Suprapubic skin (tissue), 4 donors: ENCODE data around the gene ACOT7. TPM values are rescaled to one million over a fixed set of nuclear protein-coding genes. Genes with fewer than 3 reads are reported as not detected.

Source experiments
- DNase-seq, 2 donors: peaks; one replicate each; pipeline ENCODE4 v3.0.0-alpha.2; 2019; ENCODE audit warnings: low spot score in 2 of 2
- H3K27ac ChIP-seq: fragments of 200-600 bp; sonication (generic); one replicate; pipeline ENCODE4 v1.5.1; 2019
- H3K27me3 ChIP-seq: fragments of 200-600 bp; sonication (generic); one replicate; pipeline ENCODE4 v1.5.1; 2019
- H3K36me3 ChIP-seq: fragments of 200-600 bp; sonication (generic); one replicate; pipeline ENCODE4 v1.5.1; 2019
- H3K4me1 ChIP-seq: fragments of 200-600 bp; sonication (generic); one replicate; pipeline ENCODE4 v1.5.1; 2019
- H3K4me3 ChIP-seq: fragments of 200-600 bp; sonication (generic); one replicate; pipeline ENCODE4 v1.5.1; 2019; ENCODE audit warnings: mild to moderate bottlenecking
- H3K9me3 ChIP-seq: fragments of 200-600 bp; sonication (generic); one replicate; pipeline ENCODE4 v1.5.1; 2019
- EP300 ChIP-seq: sonication (generic); formaldehyde crosslinking; IDR thresholded peaks from one replicate; pipeline ENCODE4 v1.6.1; 2017; ENCODE audit warnings: antibody characterized with exemption
- POLR2A ChIP-seq, 2 donors: fragments of 450-650 bp; IDR thresholded peaks; one replicate each; pipeline ENCODE4 v1.6.1; 2017; ENCODE audit warnings: antibody characterized with exemption in 2 of 2, mild to moderate bottlenecking in 2 of 2, moderate library complexity in 2 of 2
- POLR2AphosphoS5 ChIP-seq, 3 donors: sonication (generic); formaldehyde crosslinking; IDR thresholded peaks; one replicate each; pipeline ENCODE4 v1.6.1; 2017; ENCODE audit warnings: antibody characterized with exemption in 3 of 3
- WGBS: methylation state at CpG from one replicate; pipeline ENCODE4 v1.1.5; 2018; 5-methylcytosine and 5-hydroxymethylcytosine counted together
- total RNA-seq, 4 donors: library from RNA; depleted of rRNA; stranded (reverse); fragments of >200 nt; gene quantifications; one replicate each; pipeline ENCODE4 v1.1.0, GENCODE V29; 2016
- TF ChIP-seq, protein P1 (sequence below), 2 donors: fragments of 200-600 bp in 1 of 2; fragments of 450-650 bp in 1 of 2; sonication (generic) in 1 of 2; IDR thresholded peaks; one replicate each; pipeline ENCODE4 v1.5.1; 2016 to 2019; ENCODE audit warnings: antibody characterized with exemption in 2 of 2, mild to moderate bottlenecking in 1 of 2, moderate library complexity in 1 of 2

Gene ACOT7
- total RNA-seq, 4 donors from 2014 or later, result 8.4 to 40.5 (median 26.7) TPM

DNA sequence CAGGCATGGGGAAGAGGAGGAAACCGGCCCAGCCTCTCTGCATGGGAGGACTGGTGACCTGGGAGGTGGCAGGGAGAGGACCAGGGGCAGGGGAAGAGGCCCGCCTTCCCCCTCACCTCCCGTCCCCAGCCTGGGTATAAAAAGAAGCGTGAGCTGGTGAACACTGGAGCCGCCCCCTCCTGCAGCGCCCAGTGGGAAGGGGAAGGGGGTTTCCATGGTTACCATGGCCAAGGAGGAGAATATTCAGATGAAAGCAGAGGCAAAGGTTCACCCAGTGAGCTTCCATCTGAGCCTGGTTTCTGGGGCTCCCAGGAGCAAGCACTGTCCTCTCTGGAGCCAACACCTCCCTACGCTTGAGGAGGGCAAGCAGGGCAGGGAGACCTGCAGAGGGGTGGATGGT lies 54.9 kb downstream of the ACOT7 start:
- no peak overlapping the region for H3K4me3 ChIP-seq
- no peak for TF ChIP-seq POLR2AphosphoS5 (IDR thresholded peaks at IDR 0.05)
- TF ChIP-seq, protein P1, sequence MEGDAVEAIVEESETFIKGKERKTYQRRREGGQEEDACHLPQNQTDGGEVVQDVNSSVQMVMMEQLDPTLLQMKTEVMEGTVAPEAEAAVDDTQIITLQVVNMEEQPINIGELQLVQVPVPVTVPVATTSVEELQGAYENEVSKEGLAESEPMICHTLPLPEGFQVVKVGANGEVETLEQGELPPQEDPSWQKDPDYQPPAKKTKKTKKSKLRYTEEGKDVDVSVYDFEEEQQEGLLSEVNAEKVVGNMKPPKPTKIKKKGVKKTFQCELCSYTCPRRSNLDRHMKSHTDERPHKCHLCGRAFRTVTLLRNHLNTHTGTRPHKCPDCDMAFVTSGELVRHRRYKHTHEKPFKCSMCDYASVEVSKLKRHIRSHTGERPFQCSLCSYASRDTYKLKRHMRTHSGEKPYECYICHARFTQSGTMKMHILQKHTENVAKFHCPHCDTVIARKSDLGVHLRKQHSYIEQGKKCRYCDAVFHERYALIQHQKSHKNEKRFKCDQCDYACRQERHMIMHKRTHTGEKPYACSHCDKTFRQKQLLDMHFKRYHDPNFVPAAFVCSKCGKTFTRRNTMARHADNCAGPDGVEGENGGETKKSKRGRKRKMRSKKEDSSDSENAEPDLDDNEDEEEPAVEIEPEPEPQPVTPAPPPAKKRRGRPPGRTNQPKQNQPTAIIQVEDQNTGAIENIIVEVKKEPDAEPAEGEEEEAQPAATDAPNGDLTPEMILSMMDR (IDR thresholded peaks at IDR 0.05), result no peak
- WGBS, result 85% methylated on average over 6 of the region's 7 CpGs
- H3K9me3 ChIP-seq, result no peaks in the 10 kb centered on the region
- H3K4me1 ChIP-seq, result peaks cover 8% of the 10 kb centered on the region
- H3K36me3 ChIP-seq, result peaks cover 19% of the 10 kb centered on the region
- H3K27me3 ChIP-seq, result no peaks in the 10 kb centered on the region
- no peak for DNase-seq
- H3K27ac ChIP-seq, result no peak overlapping the region

DNA sequence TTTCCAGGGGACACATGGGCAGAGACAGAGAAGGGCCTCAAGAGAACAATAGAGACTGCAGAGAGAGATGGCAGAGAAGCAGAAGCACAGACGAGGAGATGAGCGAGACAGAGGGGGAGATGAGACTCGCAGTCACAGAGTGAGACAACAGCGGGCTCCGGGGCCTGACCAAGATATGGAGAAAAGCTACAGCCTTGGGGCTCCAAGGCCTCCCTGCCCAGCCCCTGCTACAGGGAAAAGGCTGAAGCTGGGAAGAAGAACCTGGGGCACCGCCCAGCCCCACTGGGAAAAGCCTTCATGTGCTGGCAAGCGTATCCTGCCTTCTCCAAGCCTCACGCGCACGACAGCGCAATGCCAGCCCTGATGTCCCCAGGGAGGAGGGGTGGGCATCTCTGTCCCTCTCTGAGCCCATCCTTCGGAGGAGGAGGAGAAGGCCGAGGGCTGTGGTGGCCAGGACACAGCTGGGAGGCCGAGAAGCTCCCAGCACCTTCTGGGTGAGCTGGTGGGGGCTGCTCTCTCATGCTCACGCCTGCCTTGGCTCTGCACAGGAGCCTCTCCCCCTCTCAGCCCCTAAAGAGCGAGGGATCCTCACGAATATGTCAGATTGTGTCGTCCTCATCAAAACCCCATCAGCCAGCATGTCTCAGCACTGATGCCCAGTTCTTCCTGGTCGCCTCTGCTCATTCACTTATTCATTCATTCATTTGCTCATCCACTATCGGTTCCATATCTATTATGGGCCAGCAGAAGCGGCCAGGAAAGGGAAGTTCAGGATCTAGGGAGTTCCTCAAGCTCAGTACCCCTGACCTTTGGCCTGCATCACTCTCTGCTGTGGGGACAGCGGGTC lies 56.6 kb downstream of the ACOT7 start:
- Histone ChIP-seq H3K27me3 (no peaks in the 10 kb centered on the region), H3K36me3 (peaks cover 19% of the 10 kb centered on the region), H3K4me1 (no peaks in the 10 kb centered on the region), H3K27ac (no peak overlapping the region), H3K9me3 (no peaks in the 10 kb centered on the region), H3K4me3 (no peak overlapping the region)
- TF ChIP-seq, protein P1 (IDR thresholded peaks at IDR 0.05), result no peak
- TF ChIP-seq EP300 (no peak), POLR2AphosphoS5 (IDR thresholded peaks at IDR 0.05) (no peak), POLR2A (IDR thresholded peaks at IDR 0.05) (no peak)
- DNase-seq, result no peak
- 89% methylated on average over 20 of the region's 22 CpGs for WGBS

DNA sequence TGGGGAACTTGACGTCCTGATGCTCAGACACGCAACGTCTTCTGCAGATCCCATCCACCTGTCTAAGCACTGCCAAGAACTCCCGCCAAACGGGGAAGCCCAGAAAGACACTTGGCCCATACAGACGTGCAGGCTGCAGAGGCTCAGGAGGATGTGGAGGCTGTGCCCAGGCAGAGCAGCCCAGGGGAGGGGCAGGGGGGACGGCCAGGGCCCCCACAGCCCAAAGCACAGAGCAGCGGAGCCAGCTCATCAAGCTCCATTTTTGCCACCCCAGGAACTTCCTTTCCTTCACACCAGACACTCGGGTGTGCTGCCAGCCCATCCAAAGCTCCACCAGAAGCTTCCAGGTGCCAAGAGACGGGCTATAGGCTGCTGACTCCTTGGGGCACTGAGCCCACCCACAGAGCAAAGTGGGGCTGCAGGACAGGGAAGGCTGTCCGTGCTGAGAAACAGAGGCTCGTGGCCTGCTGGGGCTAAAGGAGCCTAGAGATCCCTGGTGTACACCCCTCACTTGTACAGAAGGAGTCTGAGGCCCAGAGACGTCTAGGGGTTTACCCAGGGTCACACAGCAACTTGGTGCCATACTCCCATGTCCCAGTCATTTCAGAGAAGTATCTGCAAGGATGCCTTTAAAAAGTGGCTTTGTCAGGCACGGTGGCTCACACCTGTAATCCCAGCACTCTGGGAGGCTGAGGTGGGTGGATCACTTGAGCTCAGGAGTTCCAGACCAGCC lies 59.1 kb downstream of the ACOT7 start:
- 100% methylated on average over 1 of the region's 14 CpGs for WGBS
- Histone ChIP-seq H3K27ac (no peak overlapping the region), H3K9me3 (no peaks in the 10 kb centered on the region), H3K4me1 (peaks cover 15% of the 10 kb centered on the region), H3K4me3 (no peak overlapping the region), H3K36me3 (peaks cover 19% of the 10 kb centered on the region), H3K27me3 (no peaks in the 10 kb centered on the region)
- no peak for DNase-seq
- no peak for TF ChIP-seq POLR2AphosphoS5 (IDR thresholded peaks at IDR 0.05)
- no peak for TF ChIP-seq EP300
- TF ChIP-seq, protein P1 (IDR thresholded peaks at IDR 0.05), result no peak
- no peak for TF ChIP-seq POLR2A (IDR thresholded peaks at IDR 0.05)

DNA sequence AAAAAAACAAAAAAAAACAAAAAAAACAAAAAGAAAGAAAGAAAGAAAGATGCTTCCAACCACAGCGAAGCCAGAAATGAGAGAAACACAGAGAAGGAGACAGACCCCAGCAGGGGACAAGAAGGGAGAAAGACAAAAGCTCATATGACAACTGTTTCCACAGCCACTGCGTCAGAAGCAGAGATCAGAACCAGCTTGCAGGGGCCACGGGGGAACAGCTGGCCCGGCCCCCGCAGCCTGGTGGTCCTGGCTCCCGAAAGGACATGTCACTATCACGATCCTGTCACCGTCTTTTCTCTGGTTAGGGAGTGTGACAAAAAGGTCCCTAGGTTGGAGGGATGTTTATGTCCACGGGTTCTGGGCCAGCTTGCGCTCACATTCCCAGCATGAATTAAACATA lies 60.7 kb downstream of the ACOT7 start:
- 94% methylated on average over 10 of the region's 10 CpGs for WGBS
- Histone ChIP-seq H3K4me1 (peaks cover 21% of the 10 kb centered on the region), H3K27me3 (no peaks in the 10 kb centered on the region), H3K36me3 (peaks cover 6% of the 10 kb centered on the region), H3K4me3 (no peak overlapping the region), H3K27ac (no peak overlapping the region), H3K9me3 (no peaks in the 10 kb centered on the region)
- DNase-seq, result no peak
- TF ChIP-seq, protein P1 (IDR thresholded peaks at IDR 0.05), result no peak
- TF ChIP-seq POLR2A (IDR thresholded peaks at IDR 0.05), result no peak
- no peak for TF ChIP-seq EP300
- TF ChIP-seq POLR2AphosphoS5 (IDR thresholded peaks at IDR 0.05), result no peak

DNA sequence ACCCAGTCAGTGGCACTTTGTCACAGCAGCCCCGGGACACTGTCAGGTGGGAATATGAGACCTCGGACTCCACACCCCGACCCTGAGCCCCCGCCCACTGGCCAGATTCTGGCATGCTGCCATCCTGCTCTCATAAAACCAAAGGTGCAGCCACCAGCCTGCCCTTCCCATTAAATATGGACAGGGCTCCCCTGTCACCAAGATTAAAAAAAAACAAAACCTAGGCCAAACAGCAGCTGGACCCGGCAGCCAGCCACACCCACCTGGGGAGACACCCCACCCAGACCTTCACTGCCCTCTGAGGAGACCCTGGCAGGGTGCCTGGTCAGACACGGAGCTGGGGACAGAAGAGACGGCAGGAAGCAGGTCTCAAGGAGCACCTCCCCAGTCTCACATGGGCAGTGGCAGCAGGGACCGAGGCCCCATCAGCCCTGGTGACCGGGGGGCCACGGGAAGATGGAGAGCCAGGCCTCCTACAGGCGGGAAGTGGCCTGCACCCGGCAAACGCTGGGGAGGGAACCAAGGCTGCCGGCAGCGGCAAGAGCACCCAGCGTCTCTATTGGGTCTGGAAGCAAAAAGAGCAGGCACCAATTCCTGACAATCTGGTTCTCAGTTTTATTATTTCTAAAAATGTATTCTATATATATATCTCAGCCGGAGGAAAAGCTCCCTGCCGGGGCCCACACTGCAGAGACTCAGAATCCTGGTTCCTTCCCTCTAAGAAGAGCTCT lies 61.9 kb downstream of the ACOT7 start:
- H3K4me1 ChIP-seq, result peaks cover 21% of the 10 kb centered on the region
- no peak overlapping the region for H3K27ac ChIP-seq
- no peaks in the 10 kb centered on the region for H3K27me3 ChIP-seq
- TF ChIP-seq EP300 (no peak), POLR2A (IDR thresholded peaks at IDR 0.05) (no peak), POLR2AphosphoS5 (IDR thresholded peaks at IDR 0.05) (no peak)
- TF ChIP-seq, protein P1 (IDR thresholded peaks at IDR 0.05), result no peak
- no peak overlapping the region for H3K4me3 ChIP-seq
- H3K36me3 ChIP-seq, result peaks cover under 1% of the 10 kb centered on the region
- WGBS, result 80% methylated on average over 13 of the region's 18 CpGs
- DNase-seq, result no peak
- no peaks in the 10 kb centered on the region for H3K9me3 ChIP-seq
